Measurements from ENCODE around the gene CCNC.

DNA sequence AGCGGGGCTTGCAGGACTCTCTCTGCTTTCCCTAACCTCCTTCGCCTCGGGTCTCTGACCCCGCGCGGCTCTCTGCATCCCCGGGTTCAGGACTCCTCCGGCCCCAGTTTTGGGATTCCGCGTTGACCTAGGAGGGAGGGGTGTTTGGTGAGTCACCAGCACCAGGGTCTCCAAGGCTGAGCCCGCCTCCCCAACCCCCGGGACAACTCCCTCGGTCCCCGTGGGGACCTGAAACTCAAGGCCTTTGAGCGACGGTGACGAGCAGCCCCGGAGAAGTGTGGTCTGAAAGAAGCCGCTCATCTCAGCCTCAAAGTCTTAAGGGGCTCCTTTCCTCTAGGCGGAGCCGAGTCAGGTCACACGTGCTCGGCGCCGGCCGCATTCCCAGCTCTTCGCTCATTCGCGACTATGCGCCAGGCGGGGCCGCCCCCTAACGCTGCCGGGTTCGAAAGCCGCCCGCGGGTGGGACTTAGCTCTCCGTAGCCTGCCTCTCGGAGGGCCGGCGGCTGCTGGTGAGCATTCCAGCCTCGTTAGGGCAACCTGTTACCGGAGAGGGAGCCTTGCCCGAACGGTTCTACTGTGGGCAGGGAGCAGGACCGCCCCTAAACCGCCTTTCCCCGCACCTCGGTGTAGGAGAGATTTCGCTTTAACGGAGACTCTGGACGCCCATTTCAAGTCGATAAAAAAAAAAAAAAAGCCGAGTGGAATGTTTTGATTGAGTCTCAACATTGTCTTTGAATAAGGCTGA lies 35.1 kb upstream of the CCNC start:
- TF ChIP-seq EZH2 (IDR thresholded peaks at IDR 0.05; ENCODE audit: low read depth, unreplicated experiment) (peak; percentile 86), POLR2AphosphoS5 (IDR thresholded peaks at IDR 0.05; ENCODE audit: low read depth) (no peak), CREB1 (CRISPR knock-in tag; IDR thresholded peaks at IDR 0.05; ENCODE audit: low read depth) (no peak), EZH2phosphoT487 (IDR thresholded peaks at IDR 0.05; ENCODE audit: unreplicated experiment) (no peak), JUNB (IDR thresholded peaks at IDR 0.05; ENCODE audit: unreplicated experiment) (no peak), ZNF331 (CRISPR knock-in tag; IDR thresholded peaks at IDR 0.05; ENCODE audit: low read depth) (no peak), STAT1 (IDR thresholded peaks at IDR 0.05; ENCODE audit: unreplicated experiment) (no peak)
- TF ChIP-seq, protein P1, sequence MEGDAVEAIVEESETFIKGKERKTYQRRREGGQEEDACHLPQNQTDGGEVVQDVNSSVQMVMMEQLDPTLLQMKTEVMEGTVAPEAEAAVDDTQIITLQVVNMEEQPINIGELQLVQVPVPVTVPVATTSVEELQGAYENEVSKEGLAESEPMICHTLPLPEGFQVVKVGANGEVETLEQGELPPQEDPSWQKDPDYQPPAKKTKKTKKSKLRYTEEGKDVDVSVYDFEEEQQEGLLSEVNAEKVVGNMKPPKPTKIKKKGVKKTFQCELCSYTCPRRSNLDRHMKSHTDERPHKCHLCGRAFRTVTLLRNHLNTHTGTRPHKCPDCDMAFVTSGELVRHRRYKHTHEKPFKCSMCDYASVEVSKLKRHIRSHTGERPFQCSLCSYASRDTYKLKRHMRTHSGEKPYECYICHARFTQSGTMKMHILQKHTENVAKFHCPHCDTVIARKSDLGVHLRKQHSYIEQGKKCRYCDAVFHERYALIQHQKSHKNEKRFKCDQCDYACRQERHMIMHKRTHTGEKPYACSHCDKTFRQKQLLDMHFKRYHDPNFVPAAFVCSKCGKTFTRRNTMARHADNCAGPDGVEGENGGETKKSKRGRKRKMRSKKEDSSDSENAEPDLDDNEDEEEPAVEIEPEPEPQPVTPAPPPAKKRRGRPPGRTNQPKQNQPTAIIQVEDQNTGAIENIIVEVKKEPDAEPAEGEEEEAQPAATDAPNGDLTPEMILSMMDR (conservative IDR thresholded peaks at IDR 0.05; ENCODE audit: low read depth in 2 of 2): no peak
- TF ChIP-seq, protein P2, sequence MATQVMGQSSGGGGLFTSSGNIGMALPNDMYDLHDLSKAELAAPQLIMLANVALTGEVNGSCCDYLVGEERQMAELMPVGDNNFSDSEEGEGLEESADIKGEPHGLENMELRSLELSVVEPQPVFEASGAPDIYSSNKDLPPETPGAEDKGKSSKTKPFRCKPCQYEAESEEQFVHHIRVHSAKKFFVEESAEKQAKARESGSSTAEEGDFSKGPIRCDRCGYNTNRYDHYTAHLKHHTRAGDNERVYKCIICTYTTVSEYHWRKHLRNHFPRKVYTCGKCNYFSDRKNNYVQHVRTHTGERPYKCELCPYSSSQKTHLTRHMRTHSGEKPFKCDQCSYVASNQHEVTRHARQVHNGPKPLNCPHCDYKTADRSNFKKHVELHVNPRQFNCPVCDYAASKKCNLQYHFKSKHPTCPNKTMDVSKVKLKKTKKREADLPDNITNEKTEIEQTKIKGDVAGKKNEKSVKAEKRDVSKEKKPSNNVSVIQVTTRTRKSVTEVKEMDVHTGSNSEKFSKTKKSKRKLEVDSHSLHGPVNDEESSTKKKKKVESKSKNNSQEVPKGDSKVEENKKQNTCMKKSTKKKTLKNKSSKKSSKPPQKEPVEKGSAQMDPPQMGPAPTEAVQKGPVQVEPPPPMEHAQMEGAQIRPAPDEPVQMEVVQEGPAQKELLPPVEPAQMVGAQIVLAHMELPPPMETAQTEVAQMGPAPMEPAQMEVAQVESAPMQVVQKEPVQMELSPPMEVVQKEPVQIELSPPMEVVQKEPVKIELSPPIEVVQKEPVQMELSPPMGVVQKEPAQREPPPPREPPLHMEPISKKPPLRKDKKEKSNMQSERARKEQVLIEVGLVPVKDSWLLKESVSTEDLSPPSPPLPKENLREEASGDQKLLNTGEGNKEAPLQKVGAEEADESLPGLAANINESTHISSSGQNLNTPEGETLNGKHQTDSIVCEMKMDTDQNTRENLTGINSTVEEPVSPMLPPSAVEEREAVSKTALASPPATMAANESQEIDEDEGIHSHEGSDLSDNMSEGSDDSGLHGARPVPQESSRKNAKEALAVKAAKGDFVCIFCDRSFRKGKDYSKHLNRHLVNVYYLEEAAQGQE (IDR thresholded peaks at IDR 0.05; ENCODE audit: unreplicated experiment): no peak
- TF ChIP-seq, protein P3, sequence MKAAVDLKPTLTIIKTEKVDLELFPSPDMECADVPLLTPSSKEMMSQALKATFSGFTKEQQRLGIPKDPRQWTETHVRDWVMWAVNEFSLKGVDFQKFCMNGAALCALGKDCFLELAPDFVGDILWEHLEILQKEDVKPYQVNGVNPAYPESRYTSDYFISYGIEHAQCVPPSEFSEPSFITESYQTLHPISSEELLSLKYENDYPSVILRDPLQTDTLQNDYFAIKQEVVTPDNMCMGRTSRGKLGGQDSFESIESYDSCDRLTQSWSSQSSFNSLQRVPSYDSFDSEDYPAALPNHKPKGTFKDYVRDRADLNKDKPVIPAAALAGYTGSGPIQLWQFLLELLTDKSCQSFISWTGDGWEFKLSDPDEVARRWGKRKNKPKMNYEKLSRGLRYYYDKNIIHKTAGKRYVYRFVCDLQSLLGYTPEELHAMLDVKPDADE (IDR thresholded peaks at IDR 0.05): no peak
- TF ChIP-seq, protein P4, sequence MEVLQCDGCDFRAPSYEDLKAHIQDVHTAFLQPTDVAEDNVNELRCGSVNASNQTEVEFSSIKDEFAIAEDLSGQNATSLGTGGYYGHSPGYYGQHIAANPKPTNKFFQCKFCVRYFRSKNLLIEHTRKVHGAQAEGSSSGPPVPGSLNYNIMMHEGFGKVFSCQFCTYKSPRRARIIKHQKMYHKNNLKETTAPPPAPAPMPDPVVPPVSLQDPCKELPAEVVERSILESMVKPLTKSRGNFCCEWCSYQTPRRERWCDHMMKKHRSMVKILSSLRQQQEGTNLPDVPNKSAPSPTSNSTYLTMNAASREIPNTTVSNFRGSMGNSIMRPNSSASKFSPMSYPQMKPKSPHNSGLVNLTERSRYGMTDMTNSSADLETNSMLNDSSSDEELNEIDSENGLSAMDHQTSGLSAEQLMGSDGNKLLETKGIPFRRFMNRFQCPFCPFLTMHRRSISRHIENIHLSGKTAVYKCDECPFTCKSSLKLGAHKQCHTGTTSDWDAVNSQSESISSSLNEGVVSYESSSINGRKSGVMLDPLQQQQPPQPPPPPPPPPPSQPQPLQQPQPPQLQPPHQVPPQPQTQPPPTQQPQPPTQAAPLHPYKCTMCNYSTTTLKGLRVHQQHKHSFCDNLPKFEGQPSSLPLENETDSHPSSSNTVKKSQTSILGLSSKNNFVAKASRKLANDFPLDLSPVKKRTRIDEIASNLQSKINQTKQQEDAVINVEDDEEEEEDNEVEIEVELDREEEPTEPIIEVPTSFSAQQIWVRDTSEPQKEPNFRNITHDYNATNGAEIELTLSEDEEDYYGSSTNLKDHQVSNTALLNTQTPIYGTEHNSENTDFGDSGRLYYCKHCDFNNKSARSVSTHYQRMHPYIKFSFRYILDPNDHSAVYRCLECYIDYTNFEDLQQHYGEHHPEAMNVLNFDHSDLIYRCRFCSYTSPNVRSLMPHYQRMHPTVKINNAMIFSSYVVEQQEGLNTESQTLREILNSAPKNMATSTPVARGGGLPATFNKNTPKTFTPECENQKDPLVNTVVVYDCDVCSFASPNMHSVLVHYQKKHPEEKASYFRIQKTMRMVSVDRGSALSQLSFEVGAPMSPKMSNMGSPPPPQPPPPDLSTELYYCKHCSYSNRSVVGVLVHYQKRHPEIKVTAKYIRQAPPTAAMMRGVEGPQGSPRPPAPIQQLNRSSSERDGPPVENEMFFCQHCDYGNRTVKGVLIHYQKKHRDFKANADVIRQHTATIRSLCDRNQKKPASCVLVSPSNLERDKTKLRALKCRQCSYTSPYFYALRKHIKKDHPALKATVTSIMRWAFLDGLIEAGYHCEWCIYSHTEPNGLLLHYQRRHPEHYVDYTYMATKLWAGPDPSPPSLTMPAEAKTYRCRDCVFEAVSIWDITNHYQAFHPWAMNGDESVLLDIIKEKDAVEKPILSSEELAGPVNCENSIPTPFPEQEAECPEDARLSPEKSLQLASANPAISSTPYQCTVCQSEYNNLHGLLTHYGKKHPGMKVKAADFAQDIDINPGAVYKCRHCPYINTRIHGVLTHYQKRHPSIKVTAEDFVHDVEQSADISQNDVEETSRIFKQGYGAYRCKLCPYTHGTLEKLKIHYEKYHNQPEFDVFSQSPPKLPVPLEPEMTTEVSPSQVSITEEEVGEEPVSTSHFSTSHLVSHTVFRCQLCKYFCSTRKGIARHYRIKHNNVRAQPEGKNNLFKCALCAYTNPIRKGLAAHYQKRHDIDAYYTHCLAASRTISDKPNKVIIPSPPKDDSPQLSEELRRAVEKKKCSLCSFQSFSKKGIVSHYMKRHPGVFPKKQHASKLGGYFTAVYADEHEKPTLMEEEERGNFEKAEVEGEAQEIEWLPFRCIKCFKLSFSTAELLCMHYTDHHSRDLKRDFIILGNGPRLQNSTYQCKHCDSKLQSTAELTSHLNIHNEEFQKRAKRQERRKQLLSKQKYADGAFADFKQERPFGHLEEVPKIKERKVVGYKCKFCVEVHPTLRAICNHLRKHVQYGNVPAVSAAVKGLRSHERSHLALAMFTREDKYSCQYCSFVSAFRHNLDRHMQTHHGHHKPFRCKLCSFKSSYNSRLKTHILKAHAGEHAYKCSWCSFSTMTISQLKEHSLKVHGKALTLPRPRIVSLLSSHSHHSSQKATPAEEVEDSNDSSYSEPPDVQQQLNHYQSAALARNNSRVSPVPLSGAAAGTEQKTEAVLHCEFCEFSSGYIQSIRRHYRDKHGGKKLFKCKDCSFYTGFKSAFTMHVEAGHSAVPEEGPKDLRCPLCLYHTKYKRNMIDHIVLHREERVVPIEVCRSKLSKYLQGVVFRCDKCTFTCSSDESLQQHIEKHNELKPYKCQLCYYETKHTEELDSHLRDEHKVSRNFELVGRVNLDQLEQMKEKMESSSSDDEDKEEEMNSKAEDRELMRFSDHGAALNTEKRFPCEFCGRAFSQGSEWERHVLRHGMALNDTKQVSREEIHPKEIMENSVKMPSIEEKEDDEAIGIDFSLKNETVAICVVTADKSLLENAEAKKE (CRISPR knock-in tag; IDR thresholded peaks at IDR 0.05): no peak

Measured in GM23338 (cell line).